ENCODE data around the gene NCR3LG1.

The NCR3LG1 gene

GRCh38 chr11:17392872-17393271 lies 41.3 kb downstream of the NCR3LG1 start:
- no peak for TF ChIP-seq TAF1 (IDR thresholded peaks at IDR 0.05; ENCODE audit: borderline replicate concordance, insufficient read depth, low read length)
- TF ChIP-seq SIN3A (IDR thresholded peaks at IDR 0.05; ENCODE audit: borderline replicate concordance, insufficient read depth, low read length), result no peak
- no peak for TF ChIP-seq REST (IDR thresholded peaks at IDR 0.05; ENCODE audit: insufficient read depth in 1 of 2, low read depth in 2 of 2, low read length in 2 of 2)
- no peak for TF ChIP-seq FOXP2 (optimal IDR thresholded peaks at IDR 0.05; ENCODE audit: borderline replicate concordance, extremely low read depth, extremely low read length, insufficient read depth)
- TF ChIP-seq POLR2AphosphoS5 (IDR thresholded peaks at IDR 0.05; ENCODE audit: low read depth, low read length), result no peak

GRCh38 chr11:17393472-17393871 lies 41.9 kb downstream of the NCR3LG1 start:
- no peak for TF ChIP-seq TAF1 (IDR thresholded peaks at IDR 0.05; ENCODE audit: borderline replicate concordance, insufficient read depth, low read length)
- TF ChIP-seq POLR2AphosphoS5 (IDR thresholded peaks at IDR 0.05; ENCODE audit: low read depth, low read length), result no peak
- TF ChIP-seq REST (IDR thresholded peaks at IDR 0.05; ENCODE audit: insufficient read depth in 1 of 2, low read depth in 2 of 2, low read length in 2 of 2), result no peak
- TF ChIP-seq FOXP2 (optimal IDR thresholded peaks at IDR 0.05; ENCODE audit: borderline replicate concordance, extremely low read depth, extremely low read length, insufficient read depth), result no peak
- TF ChIP-seq SIN3A (IDR thresholded peaks at IDR 0.05; ENCODE audit: borderline replicate concordance, insufficient read depth, low read length), result no peak

- TF ChIP-seq POLR2AphosphoS5 (IDR thresholded peaks at IDR 0.05; ENCODE audit: low read depth, low read length) (no peak), FOXP2 (optimal IDR thresholded peaks at IDR 0.05; ENCODE audit: borderline replicate concordance, extremely low read depth, extremely low read length, insufficient read depth) (no peak), REST (IDR thresholded peaks at IDR 0.05; ENCODE audit: insufficient read depth in 1 of 2, low read depth in 2 of 2, low read length in 2 of 2) (no peak), TAF1 (IDR thresholded peaks at IDR 0.05; ENCODE audit: borderline replicate concordance, insufficient read depth, low read length) (no peak), SIN3A (IDR thresholded peaks at IDR 0.05; ENCODE audit: borderline replicate concordance, insufficient read depth, low read length) (no peak)
Observed at GRCh38 chr11:17394743-17395390, 43.3 kb downstream of the NCR3LG1 start.

GRCh38 chr11:17395554-17395961 lies 44.0 kb downstream of the NCR3LG1 start:
- TF ChIP-seq SIN3A (IDR thresholded peaks at IDR 0.05; ENCODE audit: borderline replicate concordance, insufficient read depth, low read length) (no peak), POLR2AphosphoS5 (IDR thresholded peaks at IDR 0.05; ENCODE audit: low read depth, low read length) (no peak), FOXP2 (optimal IDR thresholded peaks at IDR 0.05; ENCODE audit: borderline replicate concordance, extremely low read depth, extremely low read length, insufficient read depth) (no peak), REST (IDR thresholded peaks at IDR 0.05; ENCODE audit: insufficient read depth in 1 of 2, low read depth in 2 of 2, low read length in 2 of 2) (no peak), TAF1 (IDR thresholded peaks at IDR 0.05; ENCODE audit: borderline replicate concordance, insufficient read depth, low read length) (no peak)
